Activated T-helper 1 cell treated with Interleukin-2 at 50 U/mL for 16 hours (primary cell): ENCODE results near the gene ARSI.

ENCODE experiments used
- DNase-seq: peaks from one replicate; pipeline ENCODE4 v3.0.0-alpha.2; 2020; ENCODE audit warnings: low read depth

The ARSI gene

GRCh38 chr5:150307617-150308426, 5.1 kb upstream of the ARSI start:
- DNase-seq, result no peak

- no peak for DNase-seq
These were observed 4.1 kb upstream of the ARSI start for GRCh38 chr5:150306775-150307174.

- no peak for DNase-seq
These were observed 2.9 kb upstream of the ARSI start for GRCh38 chr5:150305557-150305956.

- no peak for DNase-seq
These were observed 2.4 kb upstream of the ARSI start for GRCh38 chr5:150305095-150305494.

GRCh38 chr5:150304481-150305081, 1.9 kb upstream of the ARSI start:
- no peak for DNase-seq

GRCh38 chr5:150303660-150304386, 1.1 kb upstream of the ARSI start:
- DNase-seq, result no peak

- no peak for DNase-seq
These were observed 438 bp upstream of the ARSI start for GRCh38 chr5:150303070-150303615.

GRCh38 chr5:150301901-150302300, 804 bp downstream of the ARSI start:
- DNase-seq, result no peak

- no peak for DNase-seq
These were observed 1.6 kb downstream of the ARSI start for GRCh38 chr5:150301170-150301505.

- no peak for DNase-seq
These were observed 2.1 kb downstream of the ARSI start for GRCh38 chr5:150300496-150301169.

- DNase-seq, result no peak
These were observed 3.0 kb downstream of the ARSI start for GRCh38 chr5:150299571-150300327.

GRCh38 chr5:150298701-150299451, 3.8 kb downstream of the ARSI start:
- no peak for DNase-seq

GRCh38 chr5:150297934-150298595, 4.6 kb downstream of the ARSI start:
- no peak for DNase-seq

GRCh38 chr5:150297236-150297890, 5.3 kb downstream of the ARSI start:
- no peak for DNase-seq

- no peak for DNase-seq
These were observed 6.2 kb downstream of the ARSI start for GRCh38 chr5:150296496-150296895.

GRCh38 chr5:150295741-150296486, 6.8 kb downstream of the ARSI start:
- no peak for DNase-seq

- DNase-seq, result no peak
These were observed 7.5 kb downstream of the ARSI start for GRCh38 chr5:150295172-150295634.

GRCh38 chr5:150294551-150295071, 8.1 kb downstream of the ARSI start:
- DNase-seq, result no peak
